OCI-LY1 (cell line): ENCODE measurements around the gene TCL1A.

Experiments
- H2AFZ ChIP-seq: fragments of 200-600 bp; sonication (generic), shearing (Covaris generic); 2 replicates; pipeline ENCODE4 v1.6.0; 2014; ENCODE audit warnings: antibody characterized with exemption, mild to moderate bottlenecking, low read length
- H3F3A ChIP-seq: fragments of 200-600 bp; sonication (generic), shearing (Covaris generic); 2 replicates; pipeline ENCODE4 v1.6.0; 2014; ENCODE audit warnings: mild to moderate bottlenecking, antibody characterized with exemption, low read length, moderate library complexity; ENCODE audit not compliant: insufficient read depth
- H3K27ac ChIP-seq: fragments of 200-600 bp; sonication (generic); 2 replicates; pipeline ENCODE4 v1.5.1; 2014; ENCODE audit warnings: low read length, mixed run types, mild to moderate bottlenecking, low read depth; ENCODE audit not compliant: poor library complexity, severe bottlenecking
- H3K27me3 ChIP-seq: fragments of 200-600 bp; sonication (generic); 2 replicates; pipeline ENCODE4 v1.6.0; 2014; ENCODE audit warnings: antibody characterized with exemption, mild to moderate bottlenecking, low read length, moderate library complexity; ENCODE audit not compliant: insufficient read depth
- H3K36me3 ChIP-seq: fragments of 200-600 bp; sonication (generic); 2 replicates; pipeline ENCODE4 v1.6.1; 2014; ENCODE audit warnings: mild to moderate bottlenecking, antibody characterized with exemption, low read length, moderate library complexity, mixed read lengths; ENCODE audit not compliant: insufficient read depth
- H3K4me1 ChIP-seq: fragments of 200-600 bp; sonication (generic); 2 replicates; pipeline ENCODE4 v1.5.1; 2014; ENCODE audit warnings: mild to moderate bottlenecking, low read length, moderate library complexity; ENCODE audit not compliant: insufficient read depth, severe bottlenecking
- H3K4me2 ChIP-seq: fragments of 200-600 bp; sonication (generic), shearing (Covaris generic); 2 replicates; pipeline ENCODE4 v1.6.1; 2014; ENCODE audit warnings: low read length
- H3K4me3 ChIP-seq: fragments of 200-600 bp; sonication (generic); 2 replicates; pipeline ENCODE4 v1.5.1; 2014; ENCODE audit warnings: low read length, low read depth, mild to moderate bottlenecking, mixed read lengths; ENCODE audit not compliant: poor library complexity, severe bottlenecking
- H3K79me2 ChIP-seq: fragments of 200-600 bp; shearing (Covaris generic); 2 replicates; pipeline ENCODE4 v1.6.1; 2016; ENCODE audit warnings: mixed run types, low read length, mixed read lengths; ENCODE audit not compliant: insufficient read depth
- H3K9ac ChIP-seq: fragments of 200-600 bp; sonication (generic), shearing (Covaris generic); 2 replicates; pipeline ENCODE4 v1.6.1; 2014; ENCODE audit warnings: mild to moderate bottlenecking, low read length, mixed read lengths
- H3K9me2 ChIP-seq: fragments of 200-600 bp; sonication (generic), shearing (Covaris generic); 2 replicates; pipeline ENCODE4 v1.6.1; 2014; ENCODE audit warnings: low read depth, mild to moderate bottlenecking, low read length, mixed read lengths
- H3K9me3 ChIP-seq: fragments of 200-600 bp; shearing (Covaris generic); 2 replicates; pipeline ENCODE4 v1.6.1; 2014; ENCODE audit warnings: low read length, mixed read lengths
- H4K20me1 ChIP-seq: fragments of 200-600 bp; sonication (generic), shearing (Covaris generic); 2 replicates; pipeline ENCODE4 v1.6.0; 2016; ENCODE audit warnings: mild to moderate bottlenecking, low read length; ENCODE audit not compliant: insufficient read depth
- EZH2 ChIP-seq: fragments of 200-600 bp; sonication (generic), shearing (Covaris generic); IDR thresholded peaks from 2 replicates; pipeline ENCODE4 v1.8.0; 2017; ENCODE audit warnings: borderline replicate concordance, mixed run types, mild to moderate bottlenecking, antibody characterized with exemption, low read length, moderate library complexity, mixed read lengths
- TF ChIP-seq, protein P1 (sequence below): fragments of 200-600 bp; sonication (generic), shearing (Covaris generic); IDR thresholded peaks from 2 replicates; pipeline ENCODE4 v1.5.1; 2017; ENCODE audit warnings: mild to moderate bottlenecking, antibody characterized with exemption, low read length, moderate library complexity, mixed read lengths

TCL1A gene

DNA sequence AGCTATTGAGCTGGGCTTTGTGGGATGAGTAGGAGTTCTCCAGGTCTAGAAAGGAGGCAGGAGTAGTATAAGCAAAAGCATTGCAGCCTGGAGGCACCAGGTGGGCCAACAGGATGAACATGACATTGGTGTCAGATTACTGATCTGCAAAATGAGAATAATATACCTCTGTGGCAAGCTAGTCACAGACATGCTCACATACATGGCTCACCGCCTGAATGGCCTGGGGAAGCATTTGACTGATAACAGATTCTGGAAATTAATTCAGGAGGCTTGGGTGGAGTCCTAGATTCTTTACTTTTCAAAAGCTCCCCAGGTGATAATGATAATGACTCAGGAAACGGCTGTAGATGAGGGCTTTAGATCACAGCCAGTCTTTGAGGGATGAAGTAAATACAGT, 27.0 kb downstream of the TCL1A start:
- H3K9ac ChIP-seq = peak overlapping the region; percentile 87
- no peaks in the 10 kb centered on the region for H3K27me3 ChIP-seq
- peak overlapping the region; percentile 95 for H3K4me2 ChIP-seq
- peak overlapping the region; percentile 97 for H3K27ac ChIP-seq
- peaks cover 3% of the 10 kb centered on the region; the same call in 1 of the 2 replicates for H3F3A ChIP-seq
- TF ChIP-seq, protein P1, sequence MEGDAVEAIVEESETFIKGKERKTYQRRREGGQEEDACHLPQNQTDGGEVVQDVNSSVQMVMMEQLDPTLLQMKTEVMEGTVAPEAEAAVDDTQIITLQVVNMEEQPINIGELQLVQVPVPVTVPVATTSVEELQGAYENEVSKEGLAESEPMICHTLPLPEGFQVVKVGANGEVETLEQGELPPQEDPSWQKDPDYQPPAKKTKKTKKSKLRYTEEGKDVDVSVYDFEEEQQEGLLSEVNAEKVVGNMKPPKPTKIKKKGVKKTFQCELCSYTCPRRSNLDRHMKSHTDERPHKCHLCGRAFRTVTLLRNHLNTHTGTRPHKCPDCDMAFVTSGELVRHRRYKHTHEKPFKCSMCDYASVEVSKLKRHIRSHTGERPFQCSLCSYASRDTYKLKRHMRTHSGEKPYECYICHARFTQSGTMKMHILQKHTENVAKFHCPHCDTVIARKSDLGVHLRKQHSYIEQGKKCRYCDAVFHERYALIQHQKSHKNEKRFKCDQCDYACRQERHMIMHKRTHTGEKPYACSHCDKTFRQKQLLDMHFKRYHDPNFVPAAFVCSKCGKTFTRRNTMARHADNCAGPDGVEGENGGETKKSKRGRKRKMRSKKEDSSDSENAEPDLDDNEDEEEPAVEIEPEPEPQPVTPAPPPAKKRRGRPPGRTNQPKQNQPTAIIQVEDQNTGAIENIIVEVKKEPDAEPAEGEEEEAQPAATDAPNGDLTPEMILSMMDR = no peak
- TF ChIP-seq EZH2 = no peak
- peaks cover 52% of the 10 kb centered on the region for H3K36me3 ChIP-seq
- no peaks in the 10 kb centered on the region for H4K20me1 ChIP-seq
- H3K4me1 ChIP-seq = peaks cover 78% of the 10 kb centered on the region
- peak overlapping the region; percentile 81 for H3K4me3 ChIP-seq
- H2AFZ ChIP-seq = no peak overlapping the region
- no peaks in the 10 kb centered on the region for H3K9me2 ChIP-seq
- H3K79me2 ChIP-seq = peaks cover 36% of the 10 kb centered on the region
- H3K9me3 ChIP-seq = no peaks in the 10 kb centered on the region

DNA sequence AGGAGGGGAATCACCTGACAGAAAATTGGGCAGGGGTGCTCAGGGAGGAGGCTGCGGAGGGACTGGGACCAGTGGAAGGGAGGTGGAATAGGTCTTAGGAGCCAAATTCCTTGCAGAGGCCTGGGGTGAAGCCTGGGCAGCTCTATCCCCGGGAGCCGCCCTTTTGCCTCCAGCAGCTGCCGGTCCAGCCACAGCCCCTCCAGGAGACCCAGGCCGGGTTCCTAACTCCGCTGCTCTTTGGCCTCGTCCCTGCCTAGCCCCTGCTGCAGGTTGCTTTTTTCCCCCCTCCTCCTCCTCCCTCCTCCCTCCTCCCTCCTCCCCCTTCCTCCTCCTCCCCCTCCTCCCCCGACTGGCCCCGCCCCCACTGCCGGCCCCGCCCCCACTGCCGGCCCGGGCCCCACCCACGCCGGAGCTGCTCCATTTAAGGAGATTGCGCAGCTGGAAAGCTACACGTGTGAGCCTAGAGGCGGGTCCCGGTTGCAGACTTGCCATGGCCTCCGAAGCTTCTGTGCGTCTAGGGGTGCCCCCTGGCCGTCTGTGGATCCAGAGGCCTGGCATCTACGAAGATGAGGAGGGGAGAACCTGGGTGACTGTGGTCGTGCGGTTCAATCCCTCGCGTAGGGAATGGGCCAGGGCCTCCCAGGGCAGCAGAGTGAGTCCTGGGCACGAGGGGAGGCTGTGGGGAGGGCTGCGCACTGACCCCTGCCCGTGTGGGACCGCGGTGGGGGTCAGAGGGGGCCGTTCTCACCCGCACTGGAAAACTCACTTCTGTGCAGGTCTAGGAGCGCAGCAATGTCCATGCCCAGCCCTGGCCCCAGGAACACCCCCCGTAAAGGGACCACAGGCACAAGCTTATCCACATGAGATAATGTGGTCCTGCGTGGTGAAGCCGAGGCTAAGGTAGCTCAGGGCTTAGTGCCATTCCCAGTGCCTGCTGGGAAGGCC, 27.7 kb downstream of the TCL1A start, which contains the start of gene TCL1B:
Gene TCL1B (plus strand): TSS at position 449 of the 945 bp plus-strand sequence. CDS start 42 bp downstream, at position 491.
- Histone ChIP-seq H3K4me1 (peaks cover 78% of the 10 kb centered on the region), H4K20me1 (no peaks in the 10 kb centered on the region), H3K4me3 (peak within 1 kb of the TSS; percentile 81), H3K36me3 (peaks cover 46% of the 10 kb centered on the region), H3K27ac (peak within 1 kb of the TSS; percentile 97), H3K9me3 (no peaks in the 10 kb centered on the region), H3F3A (peaks cover 4% of the 10 kb centered on the region; the same call in 1 of the 2 replicates), H3K27me3 (no peaks in the 10 kb centered on the region), H3K9me2 (no peaks in the 10 kb centered on the region), H3K4me2 (peak within 1 kb of the TSS; percentile 95), H2AFZ (no peak within 1 kb of the TSS), H3K9ac (peak within 1 kb of the TSS; percentile 87), H3K79me2 (peaks cover 36% of the 10 kb centered on the region)
- TF ChIP-seq, protein P1 = no peak
- TF ChIP-seq EZH2 = no peak

DNA sequence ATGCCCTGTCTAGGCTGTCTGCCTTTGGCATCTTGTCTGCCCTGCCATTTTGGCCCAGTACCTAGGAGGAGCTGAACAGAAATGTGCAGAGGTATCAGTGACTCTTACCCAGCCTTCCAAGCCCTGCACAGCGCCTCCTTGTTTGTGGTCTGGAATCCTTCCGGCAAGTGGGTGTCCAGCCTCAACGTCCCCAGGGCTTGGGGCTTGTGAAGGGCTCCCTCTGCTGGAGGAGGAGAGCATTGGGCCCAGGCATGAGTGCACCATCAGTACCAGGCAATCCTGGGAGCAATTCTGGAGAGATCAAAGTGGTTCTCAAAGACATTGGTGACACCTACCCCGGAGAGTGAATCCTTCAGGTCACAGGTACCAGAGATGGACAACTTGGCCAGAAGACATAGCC, 30.1 kb downstream of the TCL1A start:
- Histone ChIP-seq H3K36me3 (peaks cover 25% of the 10 kb centered on the region), H3K27ac (peak overlapping the region; percentile 89), H3K9ac (peak overlapping the region; percentile 1; the same call in 1 of the 2 replicates), H4K20me1 (no peaks in the 10 kb centered on the region), H3F3A (peaks cover 4% of the 10 kb centered on the region; the same call in 1 of the 2 replicates), H2AFZ (no peak overlapping the region), H3K79me2 (peaks cover 22% of the 10 kb centered on the region), H3K4me3 (peak overlapping the region; percentile 3), H3K27me3 (no peaks in the 10 kb centered on the region), H3K9me2 (no peaks in the 10 kb centered on the region), H3K4me1 (peaks cover 81% of the 10 kb centered on the region), H3K4me2 (peak overlapping the region; percentile 14), H3K9me3 (no peaks in the 10 kb centered on the region)
- TF ChIP-seq, protein P1 = peak; percentile 99
- no peak for TF ChIP-seq EZH2
